Transverse colon (tissue), 4 donors: ENCODE data around the gene LPCAT3. TPM values are rescaled to one million over a fixed set of nuclear protein-coding genes. Genes with fewer than 3 reads are reported as not detected.

Source experiments
- DNase-seq: peaks from one replicate; pipeline ENCODE4 v3.0.0-alpha.2; 2019
- H3K27ac ChIP-seq, 4 donors: fragments of 200-600 bp; sonication (generic); 2 replicates each; pipeline ENCODE4 v1.5.1; 2016 to 2018; ENCODE audit warnings: inconsistent platforms in 4 of 4
- H3K27me3 ChIP-seq: fragments of 200-600 bp; sonication (generic); 2 replicates; pipeline ENCODE4 v1.5.1; 2017; ENCODE audit warnings: inconsistent platforms
- H3K36me3 ChIP-seq, 4 donors: fragments of 200-600 bp; sonication (generic); 2 replicates each; pipeline ENCODE4 v1.5.1; 2017 to 2019; ENCODE audit warnings: inconsistent platforms in 4 of 4
- H3K4me1 ChIP-seq, 4 donors: fragments of 200-600 bp; sonication (generic); 2 replicates each; pipeline ENCODE4 v1.5.1; 2017 to 2020; ENCODE audit warnings: inconsistent platforms in 4 of 4
- H3K4me3 ChIP-seq, 4 donors: fragments of 200-600 bp; sonication (generic); 1 replicate in 1 of 4; 2 replicates in 3 of 4; pipeline versions ENCODE4 v1.5.1 to v1.6.1; 2017 to 2019; ENCODE audit warnings: inconsistent platforms in 4 of 4
- H3K9me3 ChIP-seq, 2 donors: fragments of 200-600 bp; sonication (generic); 2 replicates each; pipeline ENCODE4 v1.5.1; 2017 to 2019; ENCODE audit warnings: inconsistent platforms in 2 of 2
- CTCF ChIP-seq, 5 experiments: fragments of 200-600 bp in 3 of 5; fragments of 450-650 bp in 2 of 5; sonication (generic) in 3 of 5; IDR thresholded peaks; 1 replicate in 2 of 5; 2 replicates in 3 of 5; pipeline ENCODE4 v1.5.1; 2016 to 2017; ENCODE audit warnings: antibody characterized with exemption in 5 of 5, inconsistent platforms in 3 of 5, mild to moderate bottlenecking in 2 of 5, moderate library complexity in 1 of 5
- EP300 ChIP-seq: sonication (generic); formaldehyde crosslinking; IDR thresholded peaks from one replicate; pipeline ENCODE4 v1.6.1; 2017; ENCODE audit warnings: antibody characterized with exemption, low read depth
- POLR2A ChIP-seq: fragments of 450-650 bp; IDR thresholded peaks from one replicate; pipeline ENCODE4 v1.6.1; 2016; ENCODE audit warnings: antibody characterized with exemption, mild to moderate bottlenecking, moderate library complexity
- POLR2AphosphoS5 ChIP-seq, 3 donors: sonication (generic); formaldehyde crosslinking; IDR thresholded peaks; one replicate each; pipeline ENCODE4 v1.6.1; 2016; ENCODE audit warnings: antibody characterized with exemption in 3 of 3
- WGBS, 2 donors: methylation state at CpG; one replicate each; pipeline ENCODE4 v1.1.5; 2018; ENCODE audit warnings: low coverage in 1 of 2; 5-methylcytosine and 5-hydroxymethylcytosine counted together
- in situ Hi-C, 4 donors: fragments of 200-750 bp; cut with MboI; loops; one replicate each; pipeline versions ENCODE4 v1.15.0 to v1.15.1; 2017; ENCODE audit warnings: low sequenced_read_pairs in 3 of 4, low pct_ligation_motif_present in 1 of 4, low pct_unique_long_range_greater_than_20kb in 1 of 4
- intact Hi-C: fragments of 100-400 bp; cut with DNase I; formaldehyde crosslinking; loops from one replicate; pipeline ENCODE4 v1.15.1; 2023; ENCODE audit warnings: low total_unique reads
- total RNA-seq, 4 donors: library from RNA; depleted of rRNA; stranded (reverse); fragments of >200 nt; gene quantifications; one replicate each; pipeline ENCODE4 v1.1.0, GENCODE V29; 2016

Gene LPCAT3
- total RNA-seq, 4 donors from 2014 or later, result 56.1 to 271 (median 111) TPM

GRCh38 chr12:6952863-6953441, 65.3 kb downstream of the LPCAT3 start:
- peak overlapping the region; percentile 77 to 89 (median 82) for H3K27ac ChIP-seq
- no peak for TF ChIP-seq POLR2A
- no peak for TF ChIP-seq POLR2AphosphoS5 (IDR thresholded peaks at IDR 0.05)
- TF ChIP-seq EP300, result no peak
- no peak for TF ChIP-seq CTCF (IDR thresholded peaks at IDR 0.05)
- no peaks in the 10 kb centered on the region for H3K36me3 ChIP-seq
- intact Hi-C loops, result no loop called here
- H3K4me3 ChIP-seq, result peak overlapping the region in 2 of 4 donors; percentile 28 to 49
- DNase-seq, result no peak
- in situ Hi-C loops, result no loop called here
- peaks cover 0 to 29% (median 5%) of the 10 kb centered on the region in 4 donors for H3K4me1 ChIP-seq
- WGBS, 2 donors, result 71 to 80% methylated on average over 1 to 15 of the region's 15 CpGs
- H3K9me3 ChIP-seq, result no peaks in the 10 kb centered on the region
- H3K27me3 ChIP-seq, result no peaks in the 10 kb centered on the region

GRCh38 chr12:6952121-6952862, 66.0 kb downstream of the LPCAT3 start:
- 67% methylated on average over 22 of the region's 22 CpGs; no CpG with 5 or more reads in 1 of the 2 donors for WGBS, 2 donors
- peak overlapping the region in 2 of 4 donors; percentile 28 to 49 for H3K4me3 ChIP-seq
- DNase-seq, result no peak

GRCh38 chr12:6951551-6952120, 66.6 kb downstream of the LPCAT3 start:
- in situ Hi-C loops (no loop called here), intact Hi-C loops (no loop called here)
- no peaks in the 10 kb centered on the region for H3K9me3 ChIP-seq
- H3K27ac ChIP-seq, result peak overlapping the region; percentile 77 to 89 (median 82)
- no peaks in the 10 kb centered on the region for H3K36me3 ChIP-seq
- TF ChIP-seq POLR2AphosphoS5 (IDR thresholded peaks at IDR 0.05), result no peak
- no peak for TF ChIP-seq CTCF (IDR thresholded peaks at IDR 0.05)
- TF ChIP-seq EP300, result no peak
- H3K27me3 ChIP-seq, result no peaks in the 10 kb centered on the region
- DNase-seq, result no peak
- 58 to 77% methylated on average over 3 to 20 of the region's 20 CpGs for WGBS, 2 donors
- peak overlapping the region in 3 of 4 donors; percentile 21 to 49 (median 28) for H3K4me3 ChIP-seq
- H3K4me1 ChIP-seq, result peaks cover 0 to 33% (median 11%) of the 10 kb centered on the region in 4 donors

More at GRCh38 chr12:6952121-6952862, 66.0 kb downstream of the LPCAT3 start:
- peaks cover 0 to 27% (median 5%) of the 10 kb centered on the region in 4 donors for H3K4me1 ChIP-seq
- no peaks in the 10 kb centered on the region for H3K27me3 ChIP-seq
- peak overlapping the region; percentile 77 to 89 (median 82) for H3K27ac ChIP-seq
- no peaks in the 10 kb centered on the region for H3K9me3 ChIP-seq
- intact Hi-C loops (no loop called here), in situ Hi-C loops (no loop called here)
- TF ChIP-seq EP300 (no peak), POLR2A (no peak), CTCF (IDR thresholded peaks at IDR 0.05) (no peak), POLR2AphosphoS5 (IDR thresholded peaks at IDR 0.05) (no peak)
- no peaks in the 10 kb centered on the region for H3K36me3 ChIP-seq

GRCh38 chr12:6950811-6951540, 67.3 kb downstream of the LPCAT3 start, which contains the start of gene PTPN6:
Gene PTPN6, plus strand, starts transcription at chr12:6951356. Its CDS starts 157 bp downstream, at chr12:6951513.
- in situ Hi-C loops (no loop called here), intact Hi-C loops (no loop called here)
- no peaks in the 10 kb centered on the region for H3K27me3 ChIP-seq
- no peak for TF ChIP-seq CTCF (IDR thresholded peaks at IDR 0.05)
- TF ChIP-seq EP300, result no peak
- TF ChIP-seq POLR2AphosphoS5 (IDR thresholded peaks at IDR 0.05), result peak; percentile 35 to 48 (median 39)
- TF ChIP-seq POLR2A, result peak; percentile 51
- WGBS, 2 donors, result 70 to 92% methylated on average over 2 to 22 of the region's 25 CpGs
- peak; percentile 74 for DNase-seq
- H3K4me3 ChIP-seq, result peak within 1 kb of the TSS in 3 of 4 donors; percentile 21 to 49 (median 28)
- H3K9me3 ChIP-seq, result no peaks in the 10 kb centered on the region
- peak within 1 kb of the TSS; percentile 77 to 89 (median 82) for H3K27ac ChIP-seq
- peaks cover 1 to 39% (median 14%) of the 10 kb centered on the region in 4 donors for H3K4me1 ChIP-seq
- no peaks in the 10 kb centered on the region for H3K36me3 ChIP-seq
